Stimulated activated CD8-positive, alpha-beta memory T cell treated with anti-CD3 and anti-CD28 coated beads, Interleukin-15, amount 100 ng/mL, for 48 hours (primary cell): ENCODE measurements around the gene FAM118B.
"Not testable (repeated sequence)": the region's sequence is repeated elsewhere in the genome, so short reads cannot be mapped to it uniquely, and the experiment has no call there.

Experiments
- DNase-seq, 2 donors: peaks; one replicate each; pipeline ENCODE4 v3.0.0-alpha.2; 2020; ENCODE audit warnings: low read depth in 2 of 2

The FAM118B gene

GRCh38 chr11:126268708-126269579, 57.4 kb downstream of the FAM118B start, which contains the start of the genes FOXRED1 and SRPRA:
Gene FOXRED1, plus strand, starts transcription at chr11:126269154. Its CDS starts 53 bp downstream, at chr11:126269207.
Gene SRPRA, minus strand, starts transcription at chr11:126268895. Its CDS starts 91 bp downstream, at chr11:126268804.
- DNase-seq, result peak; percentile 100

- no peak for DNase-seq
Measured at GRCh38 chr11:126277322-126277721, 65.7 kb downstream of the FAM118B start.

GRCh38 chr11:126277780-126278179, 66.2 kb downstream of the FAM118B start:
- no peak for DNase-seq

- DNase-seq, result no peak
Measured at GRCh38 chr11:126279191-126279590, 67.6 kb downstream of the FAM118B start.

- DNase-seq, result no peak
Measured at GRCh38 chr11:126280595-126280994, 69.0 kb downstream of the FAM118B start.

- no peak for DNase-seq
Measured at GRCh38 chr11:126281245-126281644, 69.7 kb downstream of the FAM118B start.

GRCh38 chr11:126281666-126282175, 70.1 kb downstream of the FAM118B start:
- DNase-seq, result no peak

GRCh38 chr11:126282361-126282735, 70.8 kb downstream of the FAM118B start:
- DNase-seq, result no peak

GRCh38 chr11:126282736-126283591, 71.4 kb downstream of the FAM118B start, which contains the start of gene TIRAP:
Gene TIRAP, plus strand, starts transcription at chr11:126283093. Its CDS starts 7,802 bp downstream, at chr11:126290895.
- DNase-seq, result peak; percentile 28 to 34

GRCh38 chr11:126284829-126285228, 73.2 kb downstream of the FAM118B start:
- DNase-seq, result peak; percentile 72

- DNase-seq, result no peak
Measured at GRCh38 chr11:126288237-126288636, 76.7 kb downstream of the FAM118B start.

GRCh38 chr11:126290887-126291286, 79.3 kb downstream of the FAM118B start:
- no peak for DNase-seq

GRCh38 chr11:126293726-126294125, 82.1 kb downstream of the FAM118B start:
- DNase-seq, result no peak

GRCh38 chr11:126297004-126297403, 85.4 kb downstream of the FAM118B start:
- DNase-seq, result no peak

GRCh38 chr11:126303623-126304456, 92.3 kb downstream of the FAM118B start, which contains the start of gene DCPS:
Gene DCPS, plus strand, starts transcription at chr11:126304060. Its CDS starts 21 bp downstream, at chr11:126304081.
- peak; percentile 85 to 86 for DNase-seq

- no peak for DNase-seq
Measured at GRCh38 chr11:126304457-126305075, 93.0 kb downstream of the FAM118B start.

- no peak for DNase-seq
Measured at GRCh38 chr11:126305699-126306098, 94.1 kb downstream of the FAM118B start.

GRCh38 chr11:126307706-126308105, 96.1 kb downstream of the FAM118B start:
- no peak for DNase-seq

- DNase-seq, result no peak
Measured at GRCh38 chr11:126308271-126308671, 96.7 kb downstream of the FAM118B start.

- not testable (repeated sequence) for DNase-seq
Measured at GRCh38 chr11:126308771-126309170, 97.2 kb downstream of the FAM118B start.
